ENCODE measurements around the gene C2CD4C. TPM values are rescaled to one million over a fixed set of nuclear protein-coding genes. Genes with fewer than 3 reads are reported as not detected.
A peak's percentile ranks its signal among the peaks of the same experiment; 100 is the strongest.

Gene C2CD4C, protein sequence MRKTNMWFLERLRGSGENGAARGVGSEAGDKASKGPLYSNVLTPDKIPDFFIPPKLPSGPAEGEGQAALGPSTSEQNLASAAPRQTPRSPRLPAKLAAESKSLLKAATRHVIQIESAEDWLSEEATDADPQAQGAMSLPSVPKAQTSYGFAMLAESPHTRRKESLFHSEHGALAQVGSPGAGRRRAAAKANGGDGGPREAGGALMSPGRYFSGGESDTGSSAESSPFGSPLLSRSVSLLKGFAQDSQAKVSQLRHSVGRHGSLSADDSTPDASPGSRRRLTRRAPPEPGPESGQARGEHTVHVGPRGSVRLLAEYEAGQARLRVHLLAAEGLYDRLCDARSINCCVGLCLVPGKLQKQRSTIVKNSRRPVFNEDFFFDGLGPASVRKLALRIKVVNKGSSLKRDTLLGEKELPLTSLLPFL
- total RNA-seq (1 to 10 TPM in 1 of 2 donors, under 1 TPM in 1; 0.88 to 1.1 TPM), polyA plus RNA-seq (not detected)
- long read RNA-seq, donor 1, partial matches to known transcripts: 0 of 1 reads
- long read RNA-seq, donor 1, other reads (novel, unspliced or antisense): 1 of 1 reads
- long read RNA-seq, donor 2, partial matches to known transcripts: 0 of 2 reads
- long read RNA-seq, donor 2, other reads (novel, unspliced or antisense): 0 of 2 reads

GRCh38 chr19:408902-409515, at the start of gene C2CD4C:
Gene C2CD4C (minus strand): TSS chr19:409147. CDS start chr19:408361, 786 bp downstream.
- Histone ChIP-seq H3K9me3 (ENCODE audit: control insufficient read depth, low read length) (no peaks in the 10 kb centered on the region), H3K4me1 (ENCODE audit: control insufficient read depth in 1 of 2, insufficient read depth in 2 of 2, low read length in 2 of 2) (no peaks in the 10 kb centered on the region), H3K36me3 (ENCODE audit: control insufficient read depth in 1 of 2, insufficient read depth in 2 of 2, low read length in 1 of 2) (no peaks in the 10 kb centered on the region), H3K27me3 (ENCODE audit: control insufficient read depth in 1 of 2, insufficient read depth in 2 of 2, low read length in 1 of 2) (no peaks in the 10 kb centered on the region), H3K4me3 (ENCODE audit: low read length in 2 of 2) (peak within 1 kb of the TSS; percentile 42 to 49), H3K27ac (ENCODE audit: low read depth in 1 of 2, low read length in 2 of 2) (no peak within 1 kb of the TSS)
- ATAC-seq (ENCODE audit: low FRiP score) (no peak), DNase-seq (peak; percentile 44 to 77)
- intact Hi-C loops (cut with DNase I): no loop called here
- WGBS, 2 donors: 1% methylated on average over 40 to 80 of the region's 80 CpGs

DNA sequence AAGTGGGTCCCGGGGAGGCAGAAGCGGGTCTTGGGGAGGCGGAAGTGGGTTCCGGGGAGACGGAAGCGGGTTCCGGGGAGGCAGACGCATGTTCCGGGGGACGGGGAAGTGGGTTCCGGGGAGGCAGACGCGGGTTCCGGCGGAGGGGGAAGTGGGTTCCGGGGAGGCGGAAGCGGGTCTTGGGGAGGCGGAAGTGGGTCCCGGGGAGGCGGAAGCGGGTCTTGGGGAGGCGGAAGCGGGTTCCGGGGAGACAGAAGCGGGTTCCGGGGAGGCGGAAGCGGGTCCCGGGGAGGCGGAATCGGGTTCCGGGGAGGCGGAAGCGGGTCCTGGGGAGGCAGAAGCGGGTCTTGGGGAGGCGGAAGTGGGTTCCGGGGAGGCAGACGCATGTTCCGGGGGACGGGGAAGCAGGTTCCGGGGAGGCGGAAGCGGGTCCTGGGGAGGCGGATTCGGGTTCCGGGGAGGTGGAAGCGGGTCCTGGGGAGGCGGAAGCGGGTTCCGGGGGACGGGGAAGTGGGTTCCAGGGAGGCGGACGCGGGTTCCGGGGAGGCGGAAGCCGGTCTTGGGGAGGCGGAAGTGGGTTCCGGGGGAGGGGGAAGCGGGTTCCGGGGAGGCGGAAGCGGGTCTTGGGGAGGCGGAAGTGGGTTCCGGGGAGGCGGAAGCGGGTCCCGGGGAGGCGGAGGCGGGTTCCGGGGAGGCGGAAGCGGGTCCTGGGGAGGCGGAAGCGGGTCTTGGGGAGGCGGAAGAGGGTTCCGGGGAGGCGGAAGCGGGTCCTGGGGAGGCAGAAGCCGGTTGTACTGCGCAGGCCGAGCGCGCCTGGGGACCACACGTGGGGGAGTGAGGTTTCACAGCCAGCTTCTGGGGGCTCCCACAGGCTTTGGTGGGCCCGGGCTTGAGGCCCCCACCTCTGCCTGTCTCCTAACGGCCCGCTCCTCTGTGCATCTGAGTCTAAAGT, 49.4 kb upstream of the C2CD4C start:
- no peak for ATAC-seq (ENCODE audit: low FRiP score)
- no peaks in the 10 kb centered on the region for H3K36me3 ChIP-seq (ENCODE audit: control insufficient read depth in 1 of 2, insufficient read depth in 2 of 2, low read length in 1 of 2)
- no peak overlapping the region for H3K4me3 ChIP-seq (ENCODE audit: low read length in 2 of 2)
- no peaks in the 10 kb centered on the region for H3K4me1 ChIP-seq (ENCODE audit: control insufficient read depth in 1 of 2, insufficient read depth in 2 of 2, low read length in 2 of 2)
- no peak for DNase-seq
- H3K27me3 ChIP-seq (ENCODE audit: control insufficient read depth in 1 of 2, insufficient read depth in 2 of 2, low read length in 1 of 2): no peaks in the 10 kb centered on the region
- WGBS, 2 donors: 93 to 98% methylated on average over 41 to 89 of the region's 89 CpGs
- H3K9me3 ChIP-seq (ENCODE audit: control insufficient read depth, low read length): no peaks in the 10 kb centered on the region
- no peak overlapping the region for H3K27ac ChIP-seq (ENCODE audit: low read depth in 1 of 2, low read length in 2 of 2)
- intact Hi-C loops (cut with DNase I): no loop called here

DNA sequence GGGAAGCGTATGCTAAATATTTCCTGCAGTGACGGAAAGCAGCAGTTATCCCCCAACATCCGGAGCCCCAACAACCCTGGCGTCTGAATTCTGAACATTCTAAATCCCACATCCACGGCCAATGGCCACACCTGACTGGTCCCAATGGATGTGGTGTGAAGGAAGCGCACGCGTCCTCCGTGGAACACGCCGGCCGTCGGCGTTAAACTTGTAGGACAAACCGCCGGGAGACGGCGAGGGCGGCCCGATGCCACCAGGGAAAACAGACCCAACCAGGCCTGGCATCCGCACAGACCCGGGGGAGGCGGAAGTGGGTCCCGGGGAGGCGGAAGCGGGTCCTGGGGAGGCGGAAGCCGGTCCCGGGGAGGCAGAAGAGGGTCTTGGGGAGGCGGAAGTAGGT, 48.7 kb upstream of the C2CD4C start:
- DNase-seq: peak in 1 of 2 donors; percentile 72
- Histone ChIP-seq H3K4me3 (ENCODE audit: low read length in 2 of 2) (no peak overlapping the region), H3K4me1 (ENCODE audit: control insufficient read depth in 1 of 2, insufficient read depth in 2 of 2, low read length in 2 of 2) (no peaks in the 10 kb centered on the region), H3K27ac (ENCODE audit: low read depth in 1 of 2, low read length in 2 of 2) (no peak overlapping the region), H3K36me3 (ENCODE audit: control insufficient read depth in 1 of 2, insufficient read depth in 2 of 2, low read length in 1 of 2) (no peaks in the 10 kb centered on the region), H3K9me3 (ENCODE audit: control insufficient read depth, low read length) (no peaks in the 10 kb centered on the region), H3K27me3 (ENCODE audit: control insufficient read depth in 1 of 2, insufficient read depth in 2 of 2, low read length in 1 of 2) (no peaks in the 10 kb centered on the region)
- 91 to 96% methylated on average over 30 of the region's 30 CpGs for WGBS, 2 donors
- intact Hi-C loops (cut with DNase I): no loop called here
- no peak for ATAC-seq (ENCODE audit: low FRiP score)

GRCh38 chr19:456547-457110, 47.7 kb upstream of the C2CD4C start:
- no peak for DNase-seq
- intact Hi-C loops (cut with DNase I): no loop called here
- Histone ChIP-seq H3K36me3 (ENCODE audit: control insufficient read depth in 1 of 2, insufficient read depth in 2 of 2, low read length in 1 of 2) (no peaks in the 10 kb centered on the region), H3K27ac (ENCODE audit: low read depth in 1 of 2, low read length in 2 of 2) (no peak overlapping the region), H3K9me3 (ENCODE audit: control insufficient read depth, low read length) (no peaks in the 10 kb centered on the region), H3K4me3 (ENCODE audit: low read length in 2 of 2) (no peak overlapping the region), H3K4me1 (ENCODE audit: control insufficient read depth in 1 of 2, insufficient read depth in 2 of 2, low read length in 2 of 2) (no peaks in the 10 kb centered on the region), H3K27me3 (ENCODE audit: control insufficient read depth in 1 of 2, insufficient read depth in 2 of 2, low read length in 1 of 2) (no peaks in the 10 kb centered on the region)
- ATAC-seq (ENCODE audit: low FRiP score): no peak
- 86 to 87% methylated on average over 18 of the region's 18 CpGs for WGBS, 2 donors

DNA sequence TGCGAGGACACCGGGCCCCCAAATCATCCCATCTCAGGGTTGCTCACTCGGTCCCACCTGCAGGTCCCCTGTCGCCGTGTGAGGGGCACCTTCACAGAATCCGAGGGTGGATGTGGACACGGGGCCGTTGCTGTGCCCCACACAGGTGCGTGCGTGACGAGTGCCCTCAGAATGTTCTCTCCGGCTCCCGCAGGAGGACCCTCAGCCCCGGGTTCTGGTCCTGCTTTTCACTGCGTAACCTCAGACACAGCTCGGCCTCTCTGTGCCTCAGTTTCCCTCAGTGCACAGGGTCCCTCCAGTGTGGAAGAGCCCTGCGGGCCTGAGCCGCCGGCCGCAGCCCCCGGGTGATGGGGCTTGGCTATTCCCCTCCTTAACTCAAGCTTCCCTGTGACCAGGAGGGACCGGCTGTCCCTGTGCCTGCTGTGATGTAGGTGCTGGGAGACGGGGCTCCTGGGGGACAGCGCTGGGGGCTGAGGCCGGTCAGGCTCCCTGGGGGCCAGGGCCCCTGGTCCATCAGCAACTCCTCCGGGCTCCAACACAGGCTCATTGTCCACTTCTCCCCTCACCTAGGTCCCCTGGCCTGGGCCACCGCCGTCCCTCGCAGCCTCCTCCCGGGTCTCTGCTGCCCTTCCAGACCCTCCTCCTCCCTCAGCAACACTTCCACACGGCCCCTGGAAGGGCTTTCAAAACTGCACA, 47.1 kb upstream of the C2CD4C start:
- H3K9me3 ChIP-seq (ENCODE audit: control insufficient read depth, low read length): no peaks in the 10 kb centered on the region
- H3K36me3 ChIP-seq (ENCODE audit: control insufficient read depth in 1 of 2, insufficient read depth in 2 of 2, low read length in 1 of 2): no peaks in the 10 kb centered on the region
- DNase-seq (peak in 1 of 2 donors; percentile 64), ATAC-seq (ENCODE audit: low FRiP score) (no peak)
- H3K27ac ChIP-seq (ENCODE audit: low read depth in 1 of 2, low read length in 2 of 2): no peak overlapping the region
- WGBS, 2 donors: 91 to 92% methylated on average over 31 of the region's 31 CpGs
- H3K27me3 ChIP-seq (ENCODE audit: control insufficient read depth in 1 of 2, insufficient read depth in 2 of 2, low read length in 1 of 2): no peaks in the 10 kb centered on the region
- no peak overlapping the region for H3K4me3 ChIP-seq (ENCODE audit: low read length in 2 of 2)
- intact Hi-C loops (cut with DNase I): no loop called here
- no peaks in the 10 kb centered on the region for H3K4me1 ChIP-seq (ENCODE audit: control insufficient read depth in 1 of 2, insufficient read depth in 2 of 2, low read length in 2 of 2)

DNA sequence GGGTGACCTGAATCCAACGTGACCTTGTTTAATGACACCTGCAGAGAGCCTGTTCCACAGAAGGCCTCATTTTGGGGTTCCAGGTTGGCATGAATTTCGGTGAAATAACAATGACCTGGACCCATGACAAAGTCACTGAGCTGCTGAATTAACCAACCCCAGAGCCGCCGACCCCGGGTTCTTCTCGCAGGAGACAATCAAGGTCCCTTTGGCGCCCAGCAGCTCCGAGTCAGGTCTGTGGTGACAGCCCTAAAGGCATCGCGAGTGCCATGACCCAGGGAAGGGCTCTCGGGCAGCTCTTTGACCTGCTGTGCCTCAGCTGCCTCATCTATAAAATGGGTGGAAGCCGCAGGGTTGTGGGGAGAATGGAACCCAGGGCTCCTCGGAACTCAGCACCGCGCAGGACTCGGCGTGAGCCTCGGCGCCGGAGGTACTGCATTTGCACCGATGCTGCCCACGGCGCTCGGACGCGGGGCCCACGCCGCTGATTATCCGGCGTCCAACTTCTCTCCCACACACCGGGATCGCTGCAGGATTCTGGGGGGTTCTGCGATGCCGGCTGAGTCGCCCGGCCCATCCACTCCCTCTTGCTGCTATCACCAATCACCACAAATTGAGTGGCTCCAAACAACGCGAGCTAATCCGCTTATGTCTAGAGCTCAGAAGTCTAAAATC, 46.2 kb upstream of the C2CD4C start:
- H3K27me3 ChIP-seq (ENCODE audit: control insufficient read depth in 1 of 2, insufficient read depth in 2 of 2, low read length in 1 of 2): no peaks in the 10 kb centered on the region
- no peaks in the 10 kb centered on the region for H3K9me3 ChIP-seq (ENCODE audit: control insufficient read depth, low read length)
- no peaks in the 10 kb centered on the region for H3K4me1 ChIP-seq (ENCODE audit: control insufficient read depth in 1 of 2, insufficient read depth in 2 of 2, low read length in 2 of 2)
- no peak for ATAC-seq (ENCODE audit: low FRiP score)
- no peak overlapping the region for H3K27ac ChIP-seq (ENCODE audit: low read depth in 1 of 2, low read length in 2 of 2)
- no peak overlapping the region for H3K4me3 ChIP-seq (ENCODE audit: low read length in 2 of 2)
- intact Hi-C loops (cut with DNase I): no loop called here
- DNase-seq: peak in 1 of 2 donors; percentile 67
- H3K36me3 ChIP-seq (ENCODE audit: control insufficient read depth in 1 of 2, insufficient read depth in 2 of 2, low read length in 1 of 2): no peaks in the 10 kb centered on the region
- WGBS, 2 donors: 97% methylated on average over 39 of the region's 39 CpGs

GRCh38 chr19:453606-454005, 44.7 kb upstream of the C2CD4C start:
- intact Hi-C loops (cut with DNase I): no loop called here
- H3K4me1 ChIP-seq (ENCODE audit: control insufficient read depth in 1 of 2, insufficient read depth in 2 of 2, low read length in 2 of 2): no peaks in the 10 kb centered on the region
- DNase-seq: no peak
- H3K4me3 ChIP-seq (ENCODE audit: low read length in 2 of 2): no peak overlapping the region
- H3K9me3 ChIP-seq (ENCODE audit: control insufficient read depth, low read length): no peaks in the 10 kb centered on the region
- 94 to 96% methylated on average over 22 of the region's 22 CpGs for WGBS, 2 donors
- no peak for ATAC-seq (ENCODE audit: low FRiP score)
- no peaks in the 10 kb centered on the region for H3K36me3 ChIP-seq (ENCODE audit: control insufficient read depth in 1 of 2, insufficient read depth in 2 of 2, low read length in 1 of 2)
- no peaks in the 10 kb centered on the region for H3K27me3 ChIP-seq (ENCODE audit: control insufficient read depth in 1 of 2, insufficient read depth in 2 of 2, low read length in 1 of 2)
- no peak overlapping the region for H3K27ac ChIP-seq (ENCODE audit: low read depth in 1 of 2, low read length in 2 of 2)
